Epithelial cell of proximal tubule (primary cell): Measurements from ENCODE around the gene GARRE1. TPM values are rescaled to one million over a fixed set of nuclear protein-coding genes. Genes with fewer than 3 reads are reported as not detected.
A peak's percentile ranks its signal among the peaks of the same experiment; 100 is the strongest.

Source experiments
- DNase-seq: peaks from one replicate; pipeline ENCODE4 v3.0.0-alpha.2; 2011; ENCODE audit warnings: low read depth
- H3K4me3 ChIP-seq: 2 replicates; pipeline ENCODE4 v1.5.1; 2011; ENCODE audit warnings: low read depth, mild to moderate bottlenecking, low read length
- total RNA-seq: library from RNA; depleted of rRNA; stranded (reverse); fragments of >200 nt; gene quantifications from 2 replicates; pipeline ENCODE4 v1.2.3, GENCODE V29; 2015
- TF ChIP-seq, protein P1 (sequence below): conservative IDR thresholded peaks from 2 replicates; pipeline ENCODE4 v1.5.1; 2012; ENCODE audit warnings: low read depth, mild to moderate bottlenecking, low read length

GARRE1 gene
- total RNA-seq, 1 donor from 2014 or later = 10.1 TPM

DNA sequence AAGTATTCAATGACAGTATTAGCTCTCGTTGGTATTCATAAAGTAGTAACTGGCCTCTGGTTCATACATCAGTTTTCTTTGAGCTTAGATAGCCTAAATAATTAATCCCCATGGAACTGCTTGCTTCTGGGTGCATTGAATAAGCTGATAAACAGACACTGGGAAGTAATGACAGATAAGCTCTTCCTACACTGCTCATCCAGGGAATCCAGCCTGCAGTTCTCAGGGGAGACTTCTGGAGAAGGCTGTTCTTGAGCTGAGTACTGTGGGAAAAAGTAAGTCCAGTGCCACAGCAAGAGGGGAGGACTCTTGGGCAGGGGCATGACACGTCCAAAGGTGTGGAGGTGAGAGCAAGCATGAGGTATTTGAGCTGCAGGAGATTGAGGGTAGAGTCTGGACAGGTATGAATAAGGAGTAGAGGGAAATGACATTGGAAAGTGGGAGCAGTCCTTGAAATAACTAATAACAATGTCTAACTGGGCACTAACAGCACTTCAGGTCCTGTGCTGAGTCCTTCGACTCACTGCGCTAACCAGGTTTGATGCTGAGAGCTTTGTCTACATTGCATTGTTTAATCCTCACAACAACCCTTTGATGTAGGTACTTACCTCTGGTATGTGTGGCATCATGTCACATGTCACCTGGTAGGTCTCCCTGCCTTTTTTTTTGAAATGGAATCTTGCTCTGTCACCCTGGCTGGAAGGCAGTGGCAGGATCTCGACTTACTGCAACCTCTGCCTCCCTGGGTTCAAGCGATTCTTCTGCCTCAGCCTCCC, 7.2 kb downstream of the GARRE1 start:
- TF ChIP-seq, protein P1, sequence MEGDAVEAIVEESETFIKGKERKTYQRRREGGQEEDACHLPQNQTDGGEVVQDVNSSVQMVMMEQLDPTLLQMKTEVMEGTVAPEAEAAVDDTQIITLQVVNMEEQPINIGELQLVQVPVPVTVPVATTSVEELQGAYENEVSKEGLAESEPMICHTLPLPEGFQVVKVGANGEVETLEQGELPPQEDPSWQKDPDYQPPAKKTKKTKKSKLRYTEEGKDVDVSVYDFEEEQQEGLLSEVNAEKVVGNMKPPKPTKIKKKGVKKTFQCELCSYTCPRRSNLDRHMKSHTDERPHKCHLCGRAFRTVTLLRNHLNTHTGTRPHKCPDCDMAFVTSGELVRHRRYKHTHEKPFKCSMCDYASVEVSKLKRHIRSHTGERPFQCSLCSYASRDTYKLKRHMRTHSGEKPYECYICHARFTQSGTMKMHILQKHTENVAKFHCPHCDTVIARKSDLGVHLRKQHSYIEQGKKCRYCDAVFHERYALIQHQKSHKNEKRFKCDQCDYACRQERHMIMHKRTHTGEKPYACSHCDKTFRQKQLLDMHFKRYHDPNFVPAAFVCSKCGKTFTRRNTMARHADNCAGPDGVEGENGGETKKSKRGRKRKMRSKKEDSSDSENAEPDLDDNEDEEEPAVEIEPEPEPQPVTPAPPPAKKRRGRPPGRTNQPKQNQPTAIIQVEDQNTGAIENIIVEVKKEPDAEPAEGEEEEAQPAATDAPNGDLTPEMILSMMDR = no peak
- no peak overlapping the region for H3K4me3 ChIP-seq
- DNase-seq = no peak

DNA sequence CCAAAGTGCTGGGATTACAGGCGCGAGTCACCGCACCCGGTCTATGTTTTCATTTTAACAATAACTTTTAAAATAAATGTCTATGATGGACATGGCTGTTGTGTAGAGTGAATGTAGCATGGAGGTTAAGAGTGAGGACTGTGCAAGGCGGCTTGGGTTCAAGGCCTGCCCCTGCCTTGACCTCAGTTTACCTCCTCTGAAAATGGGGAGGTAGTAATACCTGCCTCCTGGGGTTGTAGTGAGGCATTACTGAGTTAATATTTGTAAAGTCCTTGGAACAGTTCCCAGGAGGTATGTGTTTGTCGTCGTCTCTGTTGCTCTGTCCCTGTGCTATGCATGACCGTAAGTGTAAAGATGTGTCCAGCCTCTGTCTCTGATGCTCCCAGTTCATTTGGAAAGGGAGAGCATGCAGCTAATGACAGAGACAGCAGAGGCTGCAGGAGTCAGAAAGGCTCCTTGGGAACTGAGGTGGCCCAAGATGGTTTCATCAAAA, 9.4 kb downstream of the GARRE1 start:
- TF ChIP-seq, protein P1 = no peak
- H3K4me3 ChIP-seq = no peak overlapping the region
- DNase-seq = no peak

GRCh38 chr19:34265221-34265650, 10.9 kb downstream of the GARRE1 start:
- H3K4me3 ChIP-seq = no peak overlapping the region
- DNase-seq = no peak

GRCh38 chr19:34269081-34269480, 14.7 kb downstream of the GARRE1 start:
- no peak for DNase-seq
- TF ChIP-seq, protein P1 = no peak
- no peak overlapping the region for H3K4me3 ChIP-seq

More at GRCh38 chr19:34265221-34265650, 10.9 kb downstream of the GARRE1 start:
- TF ChIP-seq, protein P1 = no peak

DNA sequence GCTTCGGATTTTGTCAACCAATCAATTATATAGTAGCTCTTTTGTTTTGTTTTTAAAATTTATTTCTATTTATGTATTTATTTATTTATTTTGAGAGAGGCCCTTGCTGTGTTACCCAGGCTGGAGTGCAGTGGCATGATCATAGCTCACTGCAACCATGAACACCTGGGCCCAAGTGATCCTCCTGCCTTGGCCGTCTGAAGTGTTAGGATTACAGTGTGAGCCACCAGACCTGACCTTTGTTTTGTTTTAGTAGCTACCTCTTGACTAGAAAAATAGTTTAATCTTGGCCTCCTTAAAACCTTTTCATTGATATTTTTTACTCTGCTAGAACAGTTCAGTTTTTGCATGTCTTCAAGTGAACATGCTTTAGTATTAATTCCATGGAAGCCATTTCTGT, 15.1 kb downstream of the GARRE1 start:
- DNase-seq = no peak
- no peak overlapping the region for H3K4me3 ChIP-seq
- TF ChIP-seq, protein P1 = no peak

DNA sequence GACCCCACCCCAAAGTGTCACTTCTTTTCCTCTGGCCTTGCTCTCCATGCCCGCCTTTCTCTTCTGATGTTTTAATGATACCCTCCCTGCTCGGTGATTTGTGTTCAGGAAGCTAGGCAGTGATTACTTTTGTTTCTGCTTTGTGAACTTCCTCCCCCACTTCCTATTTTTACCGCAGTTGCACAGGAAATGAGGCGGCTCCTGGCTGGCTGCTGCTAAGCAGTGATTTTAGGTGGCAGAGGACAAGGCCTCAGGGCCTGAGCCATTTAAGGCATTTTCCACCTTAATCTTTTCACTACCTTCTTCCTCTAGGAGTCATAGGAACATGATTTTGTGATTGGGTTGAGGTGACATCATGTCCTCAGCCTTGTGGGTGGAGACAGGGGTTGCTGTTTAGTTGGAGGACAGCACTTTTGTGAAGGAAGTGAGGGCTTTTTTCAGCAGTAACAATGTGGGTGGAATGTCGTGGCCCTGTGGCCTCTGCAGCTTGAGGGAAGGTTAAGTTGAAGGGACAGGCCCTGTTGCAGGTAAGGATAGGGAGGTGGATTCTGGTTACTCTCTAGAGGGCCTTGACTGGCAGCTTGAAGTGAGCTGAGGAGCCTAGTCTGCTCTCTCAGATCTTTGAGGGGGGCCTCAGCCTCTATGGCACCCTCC, 15.7 kb downstream of the GARRE1 start:
- no peak overlapping the region for H3K4me3 ChIP-seq
- DNase-seq = peak; percentile 38
- TF ChIP-seq, protein P1 = no peak
